ENCODE measurements around the gene KCNE3.
A peak's percentile ranks its signal among the peaks of the same experiment; 100 is the strongest.

KCNE3 gene

DNA sequence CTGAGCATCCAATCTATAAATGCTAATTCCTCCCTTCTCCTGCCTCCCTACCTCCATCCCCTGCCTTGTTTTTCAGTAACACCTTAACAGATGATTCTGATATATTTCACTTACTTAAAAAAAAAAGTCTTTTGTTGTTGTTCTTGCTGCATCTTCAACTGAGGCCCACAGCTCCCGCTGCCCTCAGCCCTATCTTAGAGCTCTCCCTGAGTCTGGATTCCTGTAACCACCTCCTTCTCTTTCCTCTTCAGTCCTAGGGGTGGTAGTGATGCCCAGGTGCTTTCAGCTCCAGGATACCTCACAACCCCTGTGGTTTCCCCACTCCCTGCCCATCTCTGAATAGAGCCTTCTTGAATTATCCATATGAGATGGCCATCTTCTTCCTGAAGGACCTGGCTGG, 3.7 kb upstream of the KCNE3 start:
- DNase-seq: no peak

DNA sequence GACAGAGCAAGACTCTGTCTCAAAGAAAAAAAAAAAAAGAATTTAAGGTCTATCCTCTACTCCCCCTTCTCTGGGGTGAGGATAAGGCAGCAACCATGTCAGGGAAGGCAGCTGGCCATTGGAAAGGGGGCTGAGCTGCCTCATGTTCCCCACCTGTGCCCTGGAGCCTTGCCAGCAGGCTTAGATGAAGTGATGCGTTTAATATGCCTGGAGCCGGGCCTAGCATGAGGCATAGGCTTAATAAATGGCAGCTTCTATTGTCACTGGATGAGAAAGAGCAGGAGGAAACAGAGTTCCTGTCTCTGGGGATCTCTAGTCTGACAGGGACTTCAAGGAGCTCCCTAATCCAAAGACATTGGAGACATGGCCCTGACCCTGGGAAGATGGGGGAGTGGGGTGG, 3.2 kb upstream of the KCNE3 start:
- DNase-seq: peak in 1 of 2 experiments; percentile 66

- DNase-seq: peak in 1 of 2 experiments; percentile 30
These were observed 1.6 kb upstream of the KCNE3 start for GRCh38 chr11:74468936-74469335.

DNA sequence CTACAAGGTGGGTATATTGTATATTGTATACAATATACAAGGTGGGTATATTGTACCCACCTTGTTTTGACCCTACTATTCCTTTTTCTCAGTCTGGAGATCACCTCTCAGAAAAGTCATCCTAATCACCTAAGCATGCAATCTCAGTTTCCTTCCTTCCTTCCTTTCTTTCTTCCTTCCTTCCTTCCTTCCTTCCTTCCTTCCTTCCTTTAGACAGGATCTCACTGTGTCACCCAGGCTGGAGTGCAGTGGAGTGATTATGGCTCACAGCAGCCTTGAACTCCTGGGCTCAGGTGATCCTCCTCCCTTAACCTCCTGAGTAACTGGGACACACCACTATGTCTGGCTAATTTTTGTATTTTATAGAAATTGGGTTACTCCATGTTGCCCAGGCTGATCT, 1.2 kb upstream of the KCNE3 start:
- no peak for DNase-seq

GRCh38 chr11:74468058-74468457, 709 bp upstream of the KCNE3 start:
- DNase-seq: no peak

DNA sequence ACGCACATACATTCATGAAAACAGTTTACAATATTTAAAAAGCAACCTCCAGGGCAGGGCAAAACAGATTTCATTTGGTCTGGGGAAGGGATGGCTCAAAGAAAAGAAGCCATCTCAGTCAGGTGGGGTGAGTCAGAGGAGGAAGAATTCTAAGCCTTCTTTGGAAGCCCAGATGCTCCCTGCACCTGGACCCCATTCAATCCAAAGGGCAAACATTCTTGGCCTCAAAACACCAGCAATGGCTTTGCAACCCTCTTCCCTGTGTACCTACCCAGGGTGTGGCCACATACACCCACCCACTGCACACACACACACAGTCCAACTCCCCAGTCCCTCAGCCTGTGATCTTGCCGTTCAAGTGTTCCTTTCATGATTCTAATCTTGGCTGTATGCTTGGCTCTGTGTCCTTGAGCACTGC, 2.0 kb downstream of the KCNE3 start:
- no peak for DNase-seq

DNA sequence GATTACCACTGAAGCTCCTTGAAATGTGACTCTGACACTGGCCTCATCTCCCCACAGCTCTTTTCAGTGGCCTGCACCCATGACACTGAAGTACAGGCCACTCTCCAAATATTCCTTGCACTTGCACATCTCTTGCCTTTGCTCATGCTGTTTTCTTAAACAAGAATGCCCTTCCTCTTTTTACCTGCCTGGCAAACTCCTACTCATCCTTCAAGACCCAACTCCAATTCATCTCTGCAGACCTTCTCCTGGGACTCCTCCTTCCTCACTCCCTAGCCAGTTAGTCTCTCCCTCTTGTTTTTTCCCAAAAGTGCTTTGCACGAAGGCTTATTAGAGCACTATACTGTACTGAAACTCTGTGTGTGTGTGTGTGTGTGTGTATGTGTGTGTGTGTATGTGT, 2.6 kb downstream of the KCNE3 start:
- no peak for DNase-seq

GRCh38 chr11:74463216-74463615, 4.1 kb downstream of the KCNE3 start:
- no peak for DNase-seq

- no peak for DNase-seq
These were observed 4.7 kb downstream of the KCNE3 start for GRCh38 chr11:74462631-74463030.

- no peak for DNase-seq
These were observed 5.3 kb downstream of the KCNE3 start for GRCh38 chr11:74462009-74462408.

DNA sequence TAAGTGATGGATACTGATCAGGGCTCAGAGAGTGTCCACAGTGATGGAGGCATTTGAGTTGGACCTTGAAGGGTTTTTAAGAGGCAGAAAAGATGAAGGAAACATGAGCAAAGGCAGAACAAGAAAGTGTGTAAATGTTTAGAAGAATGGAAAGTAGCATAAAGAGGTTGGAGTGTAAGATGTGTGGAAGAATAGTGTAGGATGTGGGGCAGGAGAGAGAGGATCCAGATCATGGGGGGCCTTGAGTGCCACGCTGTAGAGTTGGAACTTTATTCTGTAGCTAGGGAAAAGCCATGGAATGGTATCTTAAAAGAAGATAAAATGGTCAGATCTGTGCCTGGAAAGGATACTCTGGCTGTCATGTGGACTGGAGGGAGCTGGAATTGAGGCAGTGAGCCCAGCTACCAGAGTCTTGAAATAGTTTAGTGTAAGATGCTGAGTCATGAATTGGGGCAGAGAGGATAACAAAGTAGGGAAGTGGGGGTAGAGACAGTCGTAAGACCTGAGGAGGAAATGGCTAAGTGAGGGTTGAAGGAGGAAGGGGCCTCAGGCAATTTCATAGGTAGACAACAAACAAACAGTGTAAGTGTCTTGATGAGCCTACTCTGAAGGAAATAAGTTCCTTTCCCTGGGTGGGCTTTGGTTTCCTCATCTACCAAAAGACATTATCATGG, 6.7 kb downstream of the KCNE3 start:
- DNase-seq: no peak

DNA sequence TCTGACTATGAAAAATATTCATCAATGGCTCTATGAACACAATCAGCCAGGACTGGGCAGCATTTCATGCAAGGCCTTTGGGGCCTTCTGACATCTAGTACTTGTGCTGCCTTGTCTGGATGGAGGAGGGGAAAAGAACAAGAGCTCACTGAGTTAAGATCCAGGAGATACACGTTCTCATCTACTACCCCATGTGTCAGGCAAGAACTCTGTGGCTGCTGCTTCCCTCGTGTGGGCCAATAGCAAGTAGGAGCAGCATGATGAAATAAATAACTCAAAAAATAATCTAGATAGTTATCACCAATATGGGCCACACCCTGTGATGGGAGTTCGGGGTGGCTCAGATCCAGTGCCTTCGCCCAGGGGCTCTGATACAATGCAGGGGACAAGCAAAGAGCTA, 7.3 kb downstream of the KCNE3 start:
- DNase-seq: no peak

- DNase-seq: no peak
These were observed 7.8 kb downstream of the KCNE3 start for GRCh38 chr11:74459584-74459983.

- no peak for DNase-seq
These were observed 10.0 kb downstream of the KCNE3 start for GRCh38 chr11:74457356-74457755.

DNA sequence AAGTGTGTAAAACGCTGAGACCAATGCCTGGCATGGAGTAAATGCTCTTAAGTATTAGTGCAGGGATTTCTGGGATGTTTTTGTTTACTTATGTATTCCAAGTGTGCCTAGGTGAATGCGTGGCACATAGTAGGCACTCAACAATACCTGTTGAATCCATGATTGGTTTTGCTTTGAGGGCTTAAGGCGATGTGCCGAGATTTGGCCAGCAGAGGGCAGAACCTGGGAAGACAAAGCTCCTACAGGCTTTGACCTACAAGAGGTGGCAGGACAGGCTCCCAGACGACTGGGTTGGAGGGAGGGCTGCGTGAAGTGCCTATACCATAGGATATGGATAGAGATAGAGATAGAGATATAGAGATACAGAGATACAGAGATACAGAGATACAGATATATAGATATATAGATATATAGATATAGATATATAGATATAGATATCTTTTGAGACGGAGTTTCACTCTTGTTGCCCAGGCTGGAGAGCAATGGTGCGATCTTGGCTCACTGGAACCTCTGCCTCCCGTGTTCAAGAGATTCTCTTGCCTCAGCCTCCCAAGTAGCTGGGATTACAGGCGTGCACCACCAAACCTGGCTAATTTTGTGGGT, 13.9 kb downstream of the KCNE3 start:
- peak; percentile 39 to 71 for DNase-seq

- no peak for DNase-seq
These were observed 15.0 kb downstream of the KCNE3 start for GRCh38 chr11:74452366-74452765.

DNA sequence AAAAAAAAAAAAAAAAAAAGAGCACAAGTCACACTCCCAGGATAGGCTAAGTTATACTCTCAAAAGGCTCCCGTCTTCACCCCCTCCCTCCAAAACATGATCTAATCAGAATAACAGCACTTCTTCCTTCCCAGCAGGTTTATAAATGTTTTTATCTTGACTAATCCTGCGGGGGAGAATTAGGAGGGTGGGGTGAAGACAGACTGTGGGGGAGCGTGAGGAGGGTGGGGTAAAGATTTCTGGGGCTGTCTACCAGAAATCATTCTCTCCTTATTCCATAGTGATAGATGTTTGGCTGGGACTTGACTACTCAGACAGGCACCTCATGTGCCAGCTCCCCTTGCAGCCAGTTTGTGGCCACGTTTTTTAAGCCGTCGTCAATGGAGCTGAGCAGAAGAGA, 17.0 kb downstream of the KCNE3 start:
- DNase-seq: no peak

GRCh38 chr11:74449369-74449931, 17.9 kb downstream of the KCNE3 start:
- peak; percentile 52 to 92 for DNase-seq

DNA sequence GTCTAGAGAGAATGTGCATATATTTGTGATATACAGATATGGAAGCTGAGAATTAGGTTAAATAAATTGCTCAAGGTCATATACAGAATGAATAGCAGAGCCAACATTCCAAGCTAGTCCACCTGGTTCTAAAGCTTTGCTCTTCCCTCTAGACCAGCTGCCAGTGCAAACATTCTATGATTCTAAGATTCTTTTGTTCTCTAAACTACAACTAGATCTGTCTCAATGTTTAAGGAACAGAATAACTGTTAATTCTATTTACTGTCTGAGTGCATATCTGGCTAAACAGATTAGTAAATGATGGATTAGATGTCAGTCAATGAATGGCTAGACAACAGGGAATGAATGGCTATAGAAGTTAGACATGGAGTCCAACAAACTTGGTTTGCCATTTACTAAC, 19.6 kb downstream of the KCNE3 start:
- DNase-seq: no peak

DNA sequence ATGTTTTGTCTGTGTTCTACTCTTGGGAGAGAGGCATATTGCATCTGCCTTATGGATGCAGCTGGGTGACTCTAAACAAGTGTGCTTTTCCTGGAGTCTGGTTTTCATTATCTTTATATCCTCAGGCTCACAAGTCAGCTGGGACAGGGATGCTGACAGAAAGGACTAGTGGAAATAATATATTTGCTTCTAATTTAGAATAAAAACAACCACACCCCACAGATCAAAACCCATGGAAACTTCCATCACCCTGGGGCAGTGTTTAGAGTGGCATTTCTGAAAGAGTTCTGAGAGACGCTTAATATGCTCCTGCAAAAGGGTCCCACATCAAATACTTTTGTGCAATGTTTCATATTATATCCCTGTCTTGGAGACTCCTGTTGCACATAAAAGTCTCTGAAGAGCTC, 20.8 kb downstream of the KCNE3 start:
- DNase-seq: no peak

DNA sequence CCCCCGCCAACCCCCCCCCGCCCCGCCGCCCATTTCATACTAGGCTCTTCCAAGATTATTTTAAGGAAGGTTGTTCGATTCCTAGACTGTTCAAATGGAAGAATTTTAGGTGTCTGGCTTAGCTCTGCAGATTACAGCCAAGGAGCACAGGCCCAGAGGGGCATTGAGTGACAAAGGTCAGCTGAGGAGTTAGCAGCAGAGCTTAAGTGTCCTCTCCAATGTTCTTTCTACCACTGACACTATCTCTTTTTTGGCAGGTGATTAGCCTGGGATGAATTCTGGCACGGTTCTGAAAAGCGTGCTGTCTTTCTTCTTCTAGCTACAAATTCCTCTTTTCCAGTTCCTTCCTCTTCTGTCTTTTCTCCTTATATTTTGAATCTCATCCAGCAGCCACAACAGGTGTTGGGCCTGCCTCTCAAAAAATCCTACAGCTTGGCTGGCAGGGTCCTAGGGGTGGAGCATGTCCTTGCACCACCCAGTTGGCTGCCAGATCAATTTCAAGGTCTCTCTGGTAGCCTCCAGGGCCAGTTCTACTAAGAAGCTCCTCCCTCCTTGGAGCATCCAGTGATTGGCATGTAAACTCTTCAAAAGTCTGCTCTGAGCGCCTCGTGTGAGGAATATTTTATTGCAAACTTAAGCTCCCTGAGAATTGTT, 23.0 kb downstream of the KCNE3 start:
- DNase-seq: peak in 1 of 2 experiments; percentile 58

- DNase-seq: peak in 1 of 2 experiments; percentile 34
These were observed 24.1 kb downstream of the KCNE3 start for GRCh38 chr11:74443071-74443864.

DNA sequence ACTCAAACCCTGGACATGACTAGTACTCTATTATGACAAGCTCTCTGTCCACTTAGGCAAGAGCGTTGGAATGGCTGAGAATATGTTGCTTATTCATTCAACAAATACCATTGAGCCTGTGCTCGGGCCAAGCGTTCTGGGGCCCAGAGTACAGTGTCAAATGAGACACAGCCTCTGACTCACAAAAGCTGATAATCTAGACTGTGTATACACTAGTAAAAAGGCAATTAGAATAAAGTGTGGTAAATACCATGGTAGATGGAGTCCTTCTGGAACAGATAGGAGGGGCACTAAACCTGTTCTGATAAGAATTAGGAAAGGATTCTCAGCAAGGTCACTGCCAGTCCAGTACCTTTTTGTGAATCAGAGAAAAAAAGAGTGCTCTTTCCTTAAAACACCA, 24.7 kb downstream of the KCNE3 start:
- DNase-seq: no peak

All from NCI-H446 (cell line).